ENCODE results near the gene OR13H1.
"Not testable (repeated sequence)": the region's sequence is repeated elsewhere in the genome, so short reads cannot be mapped to it uniquely, and the experiment has no call there.

Gene OR13H1, protein sequence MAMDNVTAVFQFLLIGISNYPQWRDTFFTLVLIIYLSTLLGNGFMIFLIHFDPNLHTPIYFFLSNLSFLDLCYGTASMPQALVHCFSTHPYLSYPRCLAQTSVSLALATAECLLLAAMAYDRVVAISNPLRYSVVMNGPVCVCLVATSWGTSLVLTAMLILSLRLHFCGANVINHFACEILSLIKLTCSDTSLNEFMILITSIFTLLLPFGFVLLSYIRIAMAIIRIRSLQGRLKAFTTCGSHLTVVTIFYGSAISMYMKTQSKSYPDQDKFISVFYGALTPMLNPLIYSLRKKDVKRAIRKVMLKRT

DNA sequence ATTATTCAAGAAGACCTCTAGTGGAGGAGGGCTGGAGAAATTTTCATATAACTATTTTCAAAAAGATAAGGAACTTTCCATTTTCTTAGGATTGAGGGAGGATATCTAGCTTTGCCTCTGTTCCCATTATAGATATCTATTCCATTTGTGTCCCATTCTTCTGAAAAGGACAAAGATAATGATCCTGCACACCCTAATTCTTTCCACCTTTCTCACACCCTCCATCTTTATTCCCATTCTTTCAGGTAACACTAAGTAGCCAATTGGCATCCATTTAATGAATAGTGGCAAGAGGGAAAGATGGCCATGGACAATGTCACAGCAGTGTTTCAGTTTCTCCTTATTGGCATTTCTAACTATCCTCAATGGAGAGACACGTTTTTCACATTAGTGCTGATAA lies at the start of gene OR13H1:
Gene OR13H1, plus strand, starts transcription at position 301 of the 400 bp plus-strand sequence. Its CDS starts 0 bp downstream, at position 301.
- Histone ChIP-seq H3K9ac (ENCODE audit: low read length) (no peak within 1 kb of the TSS), H3K27ac (ENCODE audit: low read depth, low read length) (no peak within 1 kb of the TSS), H3K36me3 (ENCODE audit: control insufficient read depth, insufficient read depth, low read length) (0 out of 2 replicates have a peak, but pooled peaks cover 4% of the 10 kb centered on the region), H3K4me1 (ENCODE audit: control insufficient read depth, insufficient read depth, low read length) (no peaks in the 10 kb centered on the region), H3K9me3 (ENCODE audit: control insufficient read depth, insufficient read depth, low read depth, low read length) (no peaks in the 10 kb centered on the region), H3K4me3 (ENCODE audit: low read depth, low read length) (no peak within 1 kb of the TSS), H3K27me3 (ENCODE audit: control insufficient read depth, insufficient read depth, low read length) (peaks cover 4% of the 10 kb centered on the region; the same call in 1 of the 2 replicates)

DNA sequence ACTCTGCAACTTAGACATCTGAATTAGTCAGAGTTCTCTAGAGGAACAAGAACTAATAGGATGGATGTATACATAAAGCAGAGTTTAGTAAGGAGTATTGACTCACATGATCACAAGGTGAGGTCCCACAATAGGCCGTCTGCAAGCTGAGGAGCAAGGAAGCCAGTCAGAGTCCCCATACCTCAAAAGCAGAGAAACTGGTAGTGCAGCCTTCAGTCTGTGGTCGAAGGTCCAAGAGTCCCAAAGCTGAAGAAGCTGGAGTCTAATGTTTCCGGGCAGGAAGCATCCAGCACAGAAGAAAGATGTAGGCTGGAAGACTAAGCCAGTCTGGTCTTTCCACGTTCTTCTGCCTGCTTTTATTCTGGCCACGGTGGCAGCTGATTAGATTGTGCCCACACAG lies 42.3 kb upstream of the OR13H1 start:
- H3K4me3 ChIP-seq (ENCODE audit: low read depth, low read length); H3K9me3 ChIP-seq (ENCODE audit: control insufficient read depth, insufficient read depth, low read depth, low read length); H3K27ac ChIP-seq (ENCODE audit: low read depth, low read length); H3K36me3 ChIP-seq (ENCODE audit: control insufficient read depth, insufficient read depth, low read length); H3K4me1 ChIP-seq (ENCODE audit: control insufficient read depth, insufficient read depth, low read length); H3K9ac ChIP-seq (ENCODE audit: low read length); H3K27me3 ChIP-seq (ENCODE audit: control insufficient read depth, insufficient read depth, low read length): not testable (repeated sequence)

DNA sequence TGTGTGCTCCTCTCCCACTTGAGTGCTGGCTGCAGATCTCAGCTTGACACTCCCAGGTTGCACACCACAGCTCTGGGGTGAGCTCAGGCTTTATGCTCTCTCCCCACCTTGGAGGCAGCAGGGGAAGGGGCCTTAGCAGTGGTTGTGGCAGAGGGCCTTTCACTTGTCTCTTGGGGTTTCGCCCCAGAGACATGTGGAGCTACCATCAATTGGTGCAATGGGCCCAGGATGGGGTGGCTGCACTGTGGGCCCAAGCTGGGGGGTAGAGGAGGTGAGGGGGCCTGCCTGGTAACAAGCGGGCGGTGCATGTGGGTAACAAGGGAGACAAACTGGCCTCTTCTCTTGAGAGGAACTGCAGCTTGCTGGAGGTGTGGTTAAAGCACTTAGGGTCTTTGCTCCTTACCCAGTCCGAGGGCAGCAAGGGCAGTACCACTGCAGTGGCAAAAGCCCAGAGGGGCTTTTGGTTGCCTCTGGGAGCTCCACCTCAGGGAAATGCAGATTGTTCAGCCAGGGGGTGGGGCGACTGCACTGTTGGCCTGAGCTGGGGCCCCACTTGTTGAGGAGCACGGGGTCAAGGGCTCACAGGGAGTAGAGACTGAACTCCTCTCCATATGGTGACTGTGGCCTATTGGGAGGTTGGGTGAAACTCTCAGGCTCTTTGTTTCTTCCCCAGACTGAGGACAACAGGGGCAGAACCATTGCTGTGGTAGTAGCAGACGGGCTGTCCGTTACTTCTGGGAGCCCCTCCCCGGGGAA lies 30.5 kb upstream of the OR13H1 start:
- Histone ChIP-seq H3K27me3 (ENCODE audit: control insufficient read depth, insufficient read depth, low read length) (peaks cover 3% of the 10 kb centered on the region; the same call in 1 of the 2 replicates), H3K4me1 (ENCODE audit: control insufficient read depth, insufficient read depth, low read length) (no peaks in the 10 kb centered on the region), H3K27ac (ENCODE audit: low read depth, low read length) (no peak overlapping the region), H3K36me3 (ENCODE audit: control insufficient read depth, insufficient read depth, low read length) (peaks cover 15% of the 10 kb centered on the region), H3K9ac (ENCODE audit: low read length) (no peak overlapping the region), H3K9me3 (ENCODE audit: control insufficient read depth, insufficient read depth, low read depth, low read length) (peaks cover 74% of the 10 kb centered on the region), H3K4me3 (ENCODE audit: low read depth, low read length) (no peak overlapping the region)

DNA sequence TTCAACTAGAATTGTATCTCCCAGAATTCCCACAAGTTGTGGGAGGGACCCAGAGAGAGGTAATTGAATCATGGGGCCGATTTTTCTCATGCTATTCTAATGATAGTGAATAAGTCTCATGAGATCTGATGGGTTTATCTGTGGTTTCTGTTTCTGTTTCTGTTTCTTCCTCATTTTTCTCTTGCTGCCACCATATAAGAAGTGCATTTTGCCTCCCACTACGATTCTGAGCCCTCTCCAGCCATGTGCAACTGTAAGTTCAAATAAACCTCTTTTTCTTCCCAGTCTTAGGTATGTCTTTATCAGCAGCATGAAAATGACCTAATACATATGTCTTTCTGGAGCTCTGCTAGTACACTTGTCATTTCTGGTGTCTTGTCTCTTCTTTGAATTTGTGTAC lies 22.1 kb upstream of the OR13H1 start:
- no peaks in the 10 kb centered on the region; the same call in 1 of the 2 replicates for H3K27me3 ChIP-seq (ENCODE audit: control insufficient read depth, insufficient read depth, low read length)

DNA sequence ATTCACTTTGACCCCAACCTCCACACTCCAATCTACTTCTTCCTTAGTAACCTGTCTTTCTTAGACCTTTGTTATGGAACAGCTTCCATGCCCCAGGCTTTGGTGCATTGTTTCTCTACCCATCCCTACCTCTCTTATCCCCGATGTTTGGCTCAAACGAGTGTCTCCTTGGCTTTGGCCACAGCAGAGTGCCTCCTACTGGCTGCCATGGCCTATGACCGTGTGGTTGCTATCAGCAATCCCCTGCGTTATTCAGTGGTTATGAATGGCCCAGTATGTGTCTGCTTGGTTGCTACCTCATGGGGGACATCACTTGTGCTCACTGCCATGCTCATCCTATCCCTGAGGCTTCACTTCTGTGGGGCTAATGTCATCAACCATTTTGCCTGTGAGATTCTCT lies 344 bp downstream of the OR13H1 start:
- no peaks in the 10 kb centered on the region for H3K9me3 ChIP-seq (ENCODE audit: control insufficient read depth, insufficient read depth, low read depth, low read length)
- H3K9ac ChIP-seq (ENCODE audit: low read length) = no peak overlapping the region
- no peak overlapping the region for H3K27ac ChIP-seq (ENCODE audit: low read depth, low read length)
- H3K36me3 ChIP-seq (ENCODE audit: control insufficient read depth, insufficient read depth, low read length) = 0 out of 2 replicates have a peak, but pooled peaks cover 4% of the 10 kb centered on the region
- H3K4me3 ChIP-seq (ENCODE audit: low read depth, low read length) = no peak overlapping the region
- H3K4me1 ChIP-seq (ENCODE audit: control insufficient read depth, insufficient read depth, low read length) = no peaks in the 10 kb centered on the region
- peaks cover 4% of the 10 kb centered on the region; the same call in 1 of the 2 replicates for H3K27me3 ChIP-seq (ENCODE audit: control insufficient read depth, insufficient read depth, low read length)

More for the DNA sequence above, 22.1 kb upstream of the OR13H1 start:
- Histone ChIP-seq H3K27ac (ENCODE audit: low read depth, low read length) (no peak overlapping the region), H3K36me3 (ENCODE audit: control insufficient read depth, insufficient read depth, low read length) (peaks cover 9% of the 10 kb centered on the region), H3K9me3 (ENCODE audit: control insufficient read depth, insufficient read depth, low read depth, low read length) (peaks cover 63% of the 10 kb centered on the region), H3K9ac (ENCODE audit: low read length) (no peak overlapping the region), H3K4me3 (ENCODE audit: low read depth, low read length) (no peak overlapping the region), H3K4me1 (ENCODE audit: control insufficient read depth, insufficient read depth, low read length) (no peaks in the 10 kb centered on the region)

DNA sequence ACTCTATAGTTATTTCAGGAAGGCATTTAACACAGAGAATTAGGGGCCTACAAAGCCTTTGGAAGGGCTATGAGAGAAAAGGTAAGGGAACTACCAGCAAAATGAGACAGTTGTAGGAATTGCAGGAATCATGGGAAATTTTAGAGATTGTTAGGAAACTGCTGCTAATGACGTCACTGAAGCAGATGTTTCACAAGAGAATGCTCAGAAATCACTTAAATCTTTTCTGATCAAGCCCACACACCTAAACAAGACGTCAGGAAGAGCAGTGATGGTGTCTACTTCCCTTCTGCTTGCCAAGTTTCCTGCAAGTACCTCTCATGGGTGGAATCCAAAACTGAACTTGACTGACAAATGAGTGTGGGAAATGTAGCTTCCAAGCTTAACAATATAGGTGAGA lies 5.1 kb downstream of the OR13H1 start:
- Histone ChIP-seq H3K4me1 (ENCODE audit: control insufficient read depth, insufficient read depth, low read length) (no peaks in the 10 kb centered on the region; the same call in 1 of the 2 replicates), H3K4me3 (ENCODE audit: low read depth, low read length) (no peak overlapping the region), H3K27ac (ENCODE audit: low read depth, low read length) (no peak overlapping the region), H3K27me3 (ENCODE audit: control insufficient read depth, insufficient read depth, low read length) (no peaks in the 10 kb centered on the region; the same call in 1 of the 2 replicates), H3K9ac (ENCODE audit: low read length) (no peak overlapping the region), H3K9me3 (ENCODE audit: control insufficient read depth, insufficient read depth, low read depth, low read length) (no peaks in the 10 kb centered on the region), H3K36me3 (ENCODE audit: control insufficient read depth, insufficient read depth, low read length) (0 out of 2 replicates have a peak, but pooled peaks cover 4% of the 10 kb centered on the region)

DNA sequence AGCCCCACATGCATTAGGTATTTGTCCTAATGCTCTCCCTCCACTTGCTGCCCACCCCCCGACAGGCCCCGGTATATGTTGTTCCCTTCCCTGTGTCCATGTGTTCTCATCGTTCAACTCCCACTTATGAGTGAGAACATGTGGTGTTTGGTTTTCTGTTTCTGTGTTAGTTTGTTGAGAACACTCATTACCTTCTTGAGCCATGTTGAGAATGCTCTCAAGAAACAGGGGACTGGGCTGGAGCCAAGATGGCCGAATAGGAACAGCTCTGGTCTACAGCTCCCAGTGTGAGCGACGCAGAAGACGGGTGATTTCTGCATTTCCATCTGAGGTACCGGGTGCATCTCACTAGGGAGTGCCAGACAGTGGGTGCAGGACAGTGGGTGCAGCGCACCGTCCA lies 8.6 kb downstream of the OR13H1 start:
- not testable (repeated sequence) for H3K9ac ChIP-seq (ENCODE audit: low read length); H3K27me3 ChIP-seq (ENCODE audit: control insufficient read depth, insufficient read depth, low read length); H3K9me3 ChIP-seq (ENCODE audit: control insufficient read depth, insufficient read depth, low read depth, low read length)

DNA sequence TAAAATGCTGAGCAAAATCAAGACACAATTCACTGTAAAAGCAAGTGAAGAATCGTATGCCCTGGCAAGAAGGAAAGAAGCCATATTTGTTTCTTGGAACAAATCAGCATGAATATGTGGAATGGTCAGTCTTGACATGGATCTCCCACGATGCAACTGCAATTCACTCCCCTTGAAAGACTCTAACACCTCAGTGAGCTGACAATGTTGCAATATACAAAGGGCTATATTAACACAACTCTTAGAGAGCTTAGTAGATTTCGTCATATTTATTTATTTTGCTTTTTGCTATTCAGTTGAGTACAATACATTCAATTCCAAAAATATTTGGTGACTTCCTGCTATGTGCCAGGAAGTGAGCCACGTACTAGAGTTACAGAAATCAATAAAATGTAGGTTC lies 14.7 kb downstream of the OR13H1 start:
- Histone ChIP-seq H3K4me1 (ENCODE audit: control insufficient read depth, insufficient read depth, low read length) (no peaks in the 10 kb centered on the region), H3K9me3 (ENCODE audit: control insufficient read depth, insufficient read depth, low read depth, low read length) (0 out of 2 replicates have a peak, but pooled peaks cover 4% of the 10 kb centered on the region), H3K27ac (ENCODE audit: low read depth, low read length) (no peak overlapping the region), H3K36me3 (ENCODE audit: control insufficient read depth, insufficient read depth, low read length) (peaks cover 7% of the 10 kb centered on the region), H3K27me3 (ENCODE audit: control insufficient read depth, insufficient read depth, low read length) (peaks cover 3% of the 10 kb centered on the region; the same call in 1 of the 2 replicates), H3K9ac (ENCODE audit: low read length) (no peak overlapping the region), H3K4me3 (ENCODE audit: low read depth, low read length) (no peak overlapping the region)

More for the DNA sequence above, 8.6 kb downstream of the OR13H1 start:
- H3K36me3 ChIP-seq (ENCODE audit: control insufficient read depth, insufficient read depth, low read length); H3K4me3 ChIP-seq (ENCODE audit: low read depth, low read length); H3K27ac ChIP-seq (ENCODE audit: low read depth, low read length); H3K4me1 ChIP-seq (ENCODE audit: control insufficient read depth, insufficient read depth, low read length): not testable (repeated sequence)

DNA sequence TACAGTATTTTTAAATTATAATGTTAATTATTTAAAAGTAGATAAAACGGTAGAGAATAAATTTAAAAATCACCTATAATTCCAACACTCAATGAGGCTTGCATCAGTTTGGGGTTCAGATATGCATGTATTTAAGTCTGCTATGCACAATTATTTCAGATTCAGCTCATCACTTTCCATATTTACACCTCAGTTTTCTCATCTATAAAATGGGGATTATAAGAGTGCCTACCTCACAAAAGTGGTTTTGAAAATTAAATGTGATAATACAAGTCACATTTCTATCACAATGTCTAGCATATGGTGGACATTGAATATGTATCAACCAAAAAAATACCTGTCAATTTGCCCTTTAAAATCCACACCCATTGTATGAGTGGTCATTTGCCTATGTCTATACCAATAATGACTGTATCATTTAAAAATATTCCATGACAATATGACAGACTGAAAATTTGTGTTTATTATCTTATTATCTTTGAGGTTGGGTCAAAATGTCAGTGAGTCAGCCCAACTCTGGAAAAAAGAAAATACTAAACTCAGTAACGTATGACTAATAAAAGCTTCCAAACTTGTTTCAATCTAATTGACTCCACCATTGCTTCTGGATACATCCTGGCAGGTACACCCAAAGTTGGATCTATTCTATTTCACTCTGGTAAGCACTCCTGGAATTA lies 20.8 kb downstream of the OR13H1 start:
- no peaks in the 10 kb centered on the region; the same call in none of the 2 replicates for H3K36me3 ChIP-seq (ENCODE audit: control insufficient read depth, insufficient read depth, low read length)
- no peaks in the 10 kb centered on the region for H3K4me1 ChIP-seq (ENCODE audit: control insufficient read depth, insufficient read depth, low read length)
- no peaks in the 10 kb centered on the region for H3K9me3 ChIP-seq (ENCODE audit: control insufficient read depth, insufficient read depth, low read depth, low read length)
- no peak overlapping the region for H3K9ac ChIP-seq (ENCODE audit: low read length)
- no peak overlapping the region for H3K27ac ChIP-seq (ENCODE audit: low read depth, low read length)
- H3K4me3 ChIP-seq (ENCODE audit: low read depth, low read length) = no peak overlapping the region
- peaks cover 3% of the 10 kb centered on the region; the same call in 1 of the 2 replicates for H3K27me3 ChIP-seq (ENCODE audit: control insufficient read depth, insufficient read depth, low read length)

DNA sequence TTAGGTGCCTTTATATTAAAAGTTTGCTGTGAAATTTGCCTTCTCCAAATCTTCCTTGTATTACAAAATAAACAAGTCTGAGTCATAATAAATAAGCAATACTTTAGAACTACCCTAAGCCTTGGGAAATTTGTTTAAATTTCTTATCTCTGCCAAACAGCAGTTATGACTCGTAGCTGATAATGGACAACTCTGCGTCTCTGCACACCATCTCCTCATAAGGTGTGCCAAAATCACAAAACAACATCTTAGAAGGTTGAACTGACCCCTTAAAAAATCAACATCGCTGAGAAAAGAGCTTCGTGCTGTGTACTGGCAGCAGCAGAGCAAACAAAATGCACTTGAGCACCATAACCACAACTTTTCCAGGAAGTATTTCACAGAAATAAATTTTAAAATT lies 22.0 kb downstream of the OR13H1 start:
- Histone ChIP-seq H3K9ac (ENCODE audit: low read length) (no peak overlapping the region), H3K27ac (ENCODE audit: low read depth, low read length) (no peak overlapping the region), H3K36me3 (ENCODE audit: control insufficient read depth, insufficient read depth, low read length) (no peaks in the 10 kb centered on the region; the same call in 1 of the 2 replicates), H3K4me1 (ENCODE audit: control insufficient read depth, insufficient read depth, low read length) (no peaks in the 10 kb centered on the region), H3K9me3 (ENCODE audit: control insufficient read depth, insufficient read depth, low read depth, low read length) (no peaks in the 10 kb centered on the region), H3K27me3 (ENCODE audit: control insufficient read depth, insufficient read depth, low read length) (peaks cover 3% of the 10 kb centered on the region; the same call in 1 of the 2 replicates), H3K4me3 (ENCODE audit: low read depth, low read length) (no peak overlapping the region)

Data from HUES6 (cell line).